Activated CD8-positive, alpha-beta memory T cell treated with anti-CD3 and anti-CD28 coated beads for 36 hours (primary cell): ENCODE measurements around the gene PRSS3. TPM values are rescaled to one million over a fixed set of nuclear protein-coding genes. Genes with fewer than 3 reads are reported as not detected.
"Not testable (repeated sequence)": the region's sequence is repeated elsewhere in the genome, so short reads cannot be mapped to it uniquely, and the experiment has no call there.

Experiments
- CTCF ChIA-PET: fragments of 350-600 bp; sonication (Branson Sonifier 250); formaldehyde crosslinking; loops from one replicate; lab custom pipeline; 2021; ENCODE audit warnings: antibody characterized with exemption; lab: Charles Lee
- POLR2A ChIA-PET: fragments of 350-600 bp; sonication (Branson Sonifier 250); formaldehyde crosslinking; loops from one replicate; lab custom pipeline; 2021; ENCODE audit warnings: antibody characterized with exemption; lab: Charles Lee
- total RNA-seq, 2 experiments: library from RNA; stranded (reverse); gene quantifications; one replicate each; pipeline ENCODE4 v1.2.3, GENCODE V29; 2021

PRSS3 gene
- 1 to 10 TPM in 1 of 2 experiments, not detected in 1; 1.3 TPM for total RNA-seq

DNA sequence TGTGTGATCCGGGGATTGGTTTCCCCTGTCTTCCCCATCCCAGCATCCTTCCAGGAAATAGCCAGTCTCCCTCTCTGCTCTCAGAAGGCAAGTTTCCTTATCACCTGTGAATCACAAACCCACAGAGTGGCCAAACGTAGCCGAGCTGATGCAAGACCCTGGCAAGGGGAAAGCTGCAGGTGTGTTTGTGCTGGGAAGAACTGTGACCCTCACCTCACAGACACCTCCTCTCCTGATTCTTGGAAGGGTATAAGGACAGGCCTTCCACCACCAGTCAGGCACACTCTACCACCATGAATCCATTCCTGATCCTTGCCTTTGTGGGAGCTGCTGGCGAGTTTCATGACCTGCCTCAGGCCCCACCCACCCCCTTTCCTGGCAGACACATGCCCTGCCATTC is at the start of gene PRSS3:
Gene PRSS3, plus strand, starts transcription at position 281 of the 400 bp plus-strand sequence. Its CDS starts 13 bp downstream, at position 294.
- POLR2A ChIA-PET = no interaction called here
- CTCF ChIA-PET = no interaction called here

DNA sequence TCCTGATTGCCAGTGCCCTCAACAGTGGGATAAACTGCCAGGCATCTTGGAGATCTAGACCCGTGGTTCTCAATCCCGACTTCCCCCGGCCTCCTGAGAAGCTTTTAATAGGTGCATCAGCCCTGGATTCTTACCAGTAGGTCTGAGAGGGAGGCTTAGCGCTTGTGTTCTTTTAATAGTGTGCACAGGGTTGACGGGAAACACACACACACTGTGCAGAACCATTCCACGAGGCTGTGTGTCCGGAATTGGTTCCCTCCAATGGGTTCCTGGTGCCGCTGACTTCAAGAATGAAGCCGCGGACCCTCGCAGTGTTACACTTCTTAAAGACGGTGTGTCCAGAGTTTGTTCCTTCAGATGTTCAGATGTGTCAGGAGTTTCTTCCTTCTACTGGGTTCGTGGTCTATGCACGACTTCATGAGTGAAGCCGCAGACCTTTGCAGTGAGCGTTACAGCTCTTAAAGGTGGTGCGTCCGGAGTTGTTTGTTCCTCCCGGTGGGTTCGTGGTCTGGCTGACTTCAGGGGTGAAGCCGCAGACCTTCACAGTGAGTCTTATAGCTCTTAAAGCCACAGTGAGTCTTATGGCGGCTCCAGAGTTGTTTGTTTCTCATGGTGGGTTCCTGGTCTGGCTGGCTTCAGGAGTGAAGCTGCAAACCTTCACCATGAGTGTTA is 46.6 kb upstream of the PRSS3 start:
- ChIA-PET POLR2A (interaction anchor here (1.1 kb wide), 1 partner anchor 69 kb away, joined by 20 read pairs; no protein-coding TSS in a partner anchor), CTCF (interaction anchor here (0.5 to 1.0 kb wide), 2 partner anchors 13 to 64 kb away, joined by 3 to 4 read pairs; no protein-coding TSS in a partner anchor)

DNA sequence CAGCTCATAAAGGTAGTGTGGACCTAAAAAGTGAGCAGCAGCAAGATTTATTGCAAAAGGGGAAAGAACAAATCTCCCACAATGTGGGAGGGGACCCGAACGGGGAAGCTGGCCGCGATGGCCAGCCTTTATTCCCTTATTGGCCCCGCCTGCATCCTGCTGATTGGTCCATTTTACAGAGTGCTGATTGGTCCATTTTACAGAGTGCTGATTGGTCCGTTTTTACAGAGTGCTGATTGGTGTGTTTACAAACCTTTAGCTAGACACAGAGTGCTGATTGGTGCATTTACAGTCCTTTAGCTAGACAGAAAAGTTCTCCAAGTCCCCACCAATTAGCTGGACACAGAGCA is 46.1 kb upstream of the PRSS3 start:
- CTCF ChIA-PET = interaction anchor here (0.5 to 1.0 kb wide), 2 partner anchors 13 to 64 kb away, joined by 3 to 4 read pairs; no protein-coding TSS in a partner anchor
- POLR2A ChIA-PET = interaction anchor here (1.1 kb wide), 1 partner anchor 69 kb away, joined by 20 read pairs; no protein-coding TSS in a partner anchor

DNA sequence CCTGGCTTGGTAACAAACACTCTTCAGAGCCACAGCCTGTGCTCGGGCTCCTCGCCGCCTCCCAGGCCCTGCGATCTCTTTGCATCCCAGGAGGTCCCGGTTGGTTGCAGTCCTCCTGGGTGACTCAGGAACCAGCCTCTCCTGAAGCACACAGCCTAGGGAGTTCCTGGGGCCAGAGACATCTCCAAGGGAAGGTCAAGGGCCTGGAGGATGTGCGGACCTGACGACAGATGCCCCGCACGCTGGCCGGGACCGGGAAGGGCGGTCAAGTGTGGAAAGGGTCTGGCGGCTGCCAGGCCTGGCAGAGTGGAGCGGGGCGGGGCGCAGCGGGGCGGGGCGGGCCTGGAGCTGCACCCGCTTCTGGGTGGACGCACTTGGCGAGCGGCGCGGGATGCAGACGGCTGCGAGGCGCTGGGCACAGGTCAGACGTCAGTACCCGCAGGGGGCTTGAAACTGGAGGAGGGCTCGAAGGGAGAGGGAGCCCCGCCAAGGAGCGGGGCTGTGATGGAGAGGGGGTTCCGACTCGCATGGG is 45.0 kb upstream of the PRSS3 start:
- ChIA-PET CTCF (no interaction called here), POLR2A (no interaction called here)

DNA sequence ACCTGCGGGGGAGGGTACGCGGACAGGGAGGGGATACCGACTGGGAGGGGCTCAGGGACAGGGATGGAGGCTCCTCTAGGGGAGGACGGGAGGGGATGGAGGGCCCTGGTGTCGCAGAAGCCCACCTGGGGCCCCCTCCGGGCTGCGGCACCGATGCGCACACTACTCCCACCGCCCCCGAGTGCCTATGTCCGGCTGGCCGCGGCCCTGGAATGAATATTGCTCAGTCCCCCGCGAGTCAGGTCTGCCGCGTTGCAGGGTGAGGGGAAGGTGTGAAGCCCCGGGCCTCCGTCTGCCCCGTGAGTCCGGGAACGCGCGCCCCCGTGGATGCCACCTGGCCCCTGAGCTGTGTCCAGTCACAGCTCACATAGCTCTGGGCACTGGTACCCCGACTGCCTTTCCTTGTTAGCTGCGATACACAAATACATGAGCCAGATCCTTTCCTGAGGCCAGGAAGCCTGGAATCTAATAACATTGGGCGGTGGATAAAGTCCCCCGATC is 44.5 kb upstream of the PRSS3 start:
- ChIA-PET POLR2A (no interaction called here), CTCF (no interaction called here)

DNA sequence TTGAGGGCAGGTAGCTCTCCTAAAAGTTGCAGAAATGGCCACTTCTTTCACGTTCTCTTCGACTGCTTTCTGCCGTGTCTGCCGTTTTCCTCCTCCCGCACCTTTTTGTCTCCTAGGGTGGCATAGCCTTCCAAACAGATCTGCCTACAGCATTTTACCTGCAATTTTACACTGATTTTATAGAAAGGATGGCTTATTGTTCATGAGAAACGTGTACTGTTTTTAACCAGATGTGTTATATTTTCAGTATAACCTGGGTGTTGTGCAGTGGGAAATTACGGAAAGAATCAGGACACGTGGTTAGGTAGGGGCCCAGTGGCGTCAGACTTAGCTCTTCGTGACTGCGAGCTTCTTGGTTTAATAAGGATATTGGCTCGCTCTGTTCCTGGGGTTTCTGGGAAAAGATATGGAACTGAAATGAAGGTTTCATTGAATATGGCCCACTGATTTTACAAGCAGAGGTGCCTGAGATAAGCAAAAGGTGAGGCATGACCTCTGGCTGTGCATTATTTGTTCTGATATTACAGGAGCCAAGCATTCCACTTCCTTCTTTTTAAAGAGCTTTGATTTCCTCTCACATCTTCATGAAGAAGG is 43.7 kb upstream of the PRSS3 start:
- CTCF ChIA-PET = no interaction called here
- POLR2A ChIA-PET = no interaction called here

DNA sequence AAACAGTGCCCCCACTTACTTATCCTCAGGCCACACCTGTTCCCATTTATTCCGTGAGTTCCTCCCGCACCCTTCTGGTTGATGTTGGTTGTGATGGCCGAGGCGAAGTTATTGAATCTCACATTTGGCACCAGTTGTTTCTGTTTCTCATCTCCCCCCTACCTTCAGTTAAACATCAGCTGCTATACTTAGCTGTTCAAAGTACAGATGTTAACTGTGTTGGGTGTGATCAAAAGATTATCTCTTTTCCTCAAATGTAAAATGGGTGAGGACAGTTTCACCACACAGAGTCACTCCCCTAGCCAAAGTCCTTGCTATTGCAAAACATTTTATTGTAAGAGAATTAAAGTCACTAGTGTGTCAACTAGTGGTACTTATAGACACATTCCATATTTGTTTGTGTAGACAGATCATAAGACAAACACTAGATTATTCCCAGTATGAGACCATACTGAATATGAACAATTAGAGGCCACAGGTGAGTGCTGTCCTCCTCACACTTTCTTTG is 43.2 kb upstream of the PRSS3 start:
- ChIA-PET CTCF (no interaction called here), POLR2A (no interaction called here)

DNA sequence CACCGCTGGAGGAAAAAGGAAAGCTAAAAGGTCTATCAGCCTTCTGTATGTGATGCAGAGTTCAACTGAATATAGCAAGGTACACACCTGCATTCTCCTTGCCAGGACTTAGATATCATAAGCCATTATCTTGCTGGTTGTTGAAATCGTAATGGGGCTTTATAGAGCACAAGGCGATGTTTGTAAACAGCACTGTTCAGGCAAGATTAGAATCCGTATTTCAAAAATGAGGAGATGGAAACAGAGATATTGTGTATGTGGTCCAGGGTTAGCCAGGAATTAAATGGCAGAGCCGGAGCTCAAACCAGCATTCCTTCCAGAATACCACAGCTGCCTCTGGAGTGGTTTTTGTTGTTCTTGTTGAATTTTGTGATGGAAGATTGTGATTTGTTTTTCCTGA is 42.6 kb upstream of the PRSS3 start:
- CTCF ChIA-PET = interaction anchor here (0.6 kb wide), 1 partner anchor 15 kb away, joined by 3 read pairs; no protein-coding TSS in a partner anchor
- POLR2A ChIA-PET = not testable (repeated sequence)

DNA sequence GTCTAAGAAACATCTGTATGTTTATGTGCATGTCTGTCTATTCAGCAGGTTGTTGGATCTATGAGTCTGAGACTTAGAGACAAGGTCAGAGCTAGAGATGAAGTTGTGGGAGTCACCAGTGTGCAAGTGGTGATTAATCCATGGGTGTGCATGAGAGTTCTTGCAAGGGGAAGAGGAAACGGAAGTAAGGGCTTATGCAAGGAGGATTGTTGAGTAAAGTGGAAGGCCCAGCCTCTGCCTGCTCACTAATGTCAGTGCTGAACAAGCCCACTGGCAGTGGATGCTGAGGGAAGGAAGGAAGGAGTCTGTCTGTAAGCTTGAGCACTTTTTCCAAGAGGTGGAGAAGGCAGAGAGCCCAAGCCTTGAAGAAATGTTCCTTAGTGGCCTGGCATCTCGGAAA is 35.7 kb upstream of the PRSS3 start:
- CTCF ChIA-PET = not testable (repeated sequence)

DNA sequence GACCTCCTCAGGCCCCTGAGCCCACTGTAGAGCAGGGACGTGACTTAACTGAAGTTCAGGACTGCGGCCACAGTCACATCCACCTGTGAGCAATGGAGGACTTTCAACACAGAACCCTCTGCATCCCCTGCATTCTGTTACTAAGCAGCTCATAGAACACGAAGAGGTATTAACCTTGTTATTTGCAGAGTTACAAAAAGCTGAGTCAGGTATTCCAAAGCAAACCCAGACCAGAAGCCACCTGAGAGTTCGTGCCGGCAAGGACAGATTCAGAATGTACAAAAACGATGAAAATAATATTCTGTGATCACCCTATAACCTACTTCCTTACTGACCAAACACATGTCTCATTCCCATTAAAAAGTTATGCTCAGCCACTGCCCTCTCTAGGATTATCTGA is 33.0 kb upstream of the PRSS3 start:
- POLR2A ChIA-PET = interaction anchor here (0.6 kb wide), 1 partner anchor 61 kb away, joined by 3 read pairs; no protein-coding TSS in a partner anchor
- CTCF ChIA-PET = interaction anchor here (0.7 to 1.0 kb wide), 2 partner anchors 13 to 17 kb away, joined by 3 read pairs; no protein-coding TSS in a partner anchor

More for the DNA sequence above, 35.7 kb upstream of the PRSS3 start:
- POLR2A ChIA-PET = not testable (repeated sequence)

DNA sequence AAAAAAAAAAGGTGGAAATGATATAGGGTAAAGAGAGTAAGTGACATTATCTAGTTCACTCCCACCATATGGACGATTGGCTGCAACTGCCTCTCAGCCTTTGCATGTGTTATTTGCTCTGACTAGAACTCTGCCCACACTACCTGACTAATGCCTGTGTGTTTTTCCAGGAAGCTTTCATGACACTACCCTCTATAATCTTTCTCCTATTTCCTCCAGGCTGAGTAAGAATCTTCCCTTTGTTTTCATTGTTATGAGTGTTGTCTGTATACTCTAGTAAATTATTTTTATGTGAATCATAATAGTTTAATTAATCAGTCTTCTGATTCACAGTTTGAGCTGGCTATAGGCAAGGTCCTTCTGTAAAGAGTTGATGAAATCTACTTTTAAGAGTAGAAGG is 31.7 kb upstream of the PRSS3 start:
- POLR2A ChIA-PET = interaction anchor here (0.6 kb wide), 1 partner anchor 620 kb away, joined by 4 read pairs; no protein-coding TSS in a partner anchor
- CTCF ChIA-PET = not testable (repeated sequence)

DNA sequence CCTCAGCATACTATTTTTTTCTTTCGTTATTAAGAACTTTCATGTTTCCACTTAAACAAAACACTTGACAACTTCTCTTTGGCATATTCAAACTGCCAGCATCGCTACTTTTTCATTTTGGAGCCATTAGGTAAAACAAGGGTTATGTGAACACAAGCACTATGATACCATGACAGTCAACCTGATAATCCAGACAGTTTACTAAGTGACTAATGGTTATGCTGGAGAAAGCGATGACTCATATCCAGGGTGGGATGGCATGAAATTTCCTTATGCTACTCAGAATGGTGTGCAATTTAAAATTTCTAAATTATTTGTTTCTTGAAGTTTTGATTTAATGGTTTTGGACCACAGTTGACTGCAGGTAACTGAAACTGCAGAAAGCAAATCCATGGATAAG is 29.9 kb upstream of the PRSS3 start:
- POLR2A ChIA-PET = no interaction called here
- CTCF ChIA-PET = no interaction called here

DNA sequence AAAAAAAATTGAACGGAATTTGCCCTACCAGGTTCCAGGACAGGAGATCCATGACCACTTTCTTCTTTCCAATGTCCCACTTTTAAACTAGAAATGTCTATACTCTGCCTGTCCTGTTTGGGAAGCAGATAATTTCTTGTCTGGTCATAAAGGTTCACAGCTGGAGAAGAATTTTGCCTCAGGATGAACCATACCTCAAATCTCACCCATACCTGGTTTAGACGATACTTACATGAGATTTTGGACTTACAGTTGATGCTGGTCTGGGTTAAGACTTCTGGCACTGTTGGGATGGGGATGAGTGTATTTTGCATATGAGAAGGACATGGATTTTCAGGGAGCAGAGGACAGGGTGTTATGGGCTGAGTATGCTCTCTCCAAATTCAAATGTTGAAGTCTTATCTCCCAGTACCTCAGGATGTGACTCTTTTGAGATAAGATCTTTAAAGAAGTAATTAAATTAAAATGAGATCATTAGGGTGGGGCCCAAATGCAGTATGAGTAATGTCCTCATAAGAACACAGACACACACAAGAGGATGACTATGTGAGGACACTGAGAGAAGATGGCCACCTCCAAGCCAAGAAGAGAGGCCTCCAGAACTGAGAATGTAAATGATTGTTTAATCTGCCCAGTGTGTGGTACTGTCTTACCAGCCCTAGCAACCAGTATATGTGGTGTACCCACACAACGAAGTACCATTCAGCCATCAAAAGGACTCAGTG is 25.0 kb upstream of the PRSS3 start:
- CTCF ChIA-PET, POLR2A ChIA-PET: not testable (repeated sequence)

DNA sequence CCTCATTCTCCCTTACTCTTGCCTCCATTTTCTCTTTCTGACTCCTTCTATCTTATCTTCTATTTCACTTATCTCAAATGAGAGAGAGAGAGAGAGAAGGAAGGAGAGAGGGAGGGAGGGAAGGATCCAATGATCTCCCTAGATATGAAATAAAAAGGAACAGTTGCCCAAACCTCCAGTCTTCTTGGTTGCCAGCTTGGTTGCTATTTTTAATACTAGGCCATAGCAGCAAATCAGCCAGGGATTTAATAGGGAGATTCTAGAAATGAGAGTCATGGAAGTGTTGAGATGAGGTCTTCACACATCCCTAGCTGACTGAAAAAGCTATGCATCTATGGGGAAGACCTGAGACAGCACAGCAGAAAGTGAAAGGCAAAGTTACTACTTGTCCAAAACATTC is 22.2 kb upstream of the PRSS3 start:
- POLR2A ChIA-PET = not testable (repeated sequence)

DNA sequence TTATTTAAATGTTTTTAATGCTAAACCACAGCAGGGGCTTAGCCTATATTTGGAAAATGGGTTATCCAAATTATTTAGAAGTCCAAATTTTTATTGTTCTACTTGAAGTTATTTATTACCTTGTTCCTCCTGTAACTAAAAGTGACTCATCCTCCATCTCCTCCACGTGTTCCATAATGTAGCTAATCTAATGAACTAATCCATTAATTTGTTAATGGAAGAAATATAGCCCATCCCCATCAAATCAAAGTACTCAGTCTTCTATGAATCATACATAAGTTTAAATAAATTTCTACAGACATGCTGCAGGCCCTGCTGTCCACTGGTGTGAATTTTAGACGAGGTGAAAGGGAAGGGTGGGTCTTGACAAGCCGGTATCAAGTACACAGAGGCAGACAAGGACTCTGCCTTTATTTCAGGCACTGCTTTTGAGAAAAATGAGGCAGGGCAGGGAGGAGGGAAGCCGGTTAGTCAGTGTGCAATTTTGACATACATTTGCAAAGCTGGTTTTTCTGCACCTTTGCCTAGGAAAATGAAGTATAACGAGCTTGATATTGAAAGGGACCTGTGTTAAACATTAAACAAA is 21.2 kb upstream of the PRSS3 start:
- CTCF ChIA-PET, POLR2A ChIA-PET: not testable (repeated sequence)

More for the DNA sequence above, 22.2 kb upstream of the PRSS3 start:
- CTCF ChIA-PET = not testable (repeated sequence)

DNA sequence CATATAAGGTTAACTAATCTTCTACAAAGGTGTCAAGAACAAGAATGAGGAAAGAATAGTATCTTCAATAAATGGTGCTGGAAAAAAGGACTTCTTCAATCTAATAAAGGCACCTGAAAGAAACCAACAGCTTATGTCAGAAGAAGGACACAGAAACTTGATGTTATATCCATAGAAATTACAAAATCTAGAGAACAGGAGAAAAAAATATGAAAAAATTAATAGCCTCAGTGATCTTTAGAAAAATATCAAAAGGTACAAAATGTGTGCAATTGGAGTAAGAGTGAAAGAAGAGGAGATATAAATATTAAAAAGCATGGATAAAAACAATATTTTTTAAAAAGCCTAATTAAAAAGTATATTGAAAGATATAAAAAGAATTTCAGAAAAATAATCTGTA is 18.8 kb upstream of the PRSS3 start:
- POLR2A ChIA-PET = no interaction called here
- CTCF ChIA-PET = no interaction called here

DNA sequence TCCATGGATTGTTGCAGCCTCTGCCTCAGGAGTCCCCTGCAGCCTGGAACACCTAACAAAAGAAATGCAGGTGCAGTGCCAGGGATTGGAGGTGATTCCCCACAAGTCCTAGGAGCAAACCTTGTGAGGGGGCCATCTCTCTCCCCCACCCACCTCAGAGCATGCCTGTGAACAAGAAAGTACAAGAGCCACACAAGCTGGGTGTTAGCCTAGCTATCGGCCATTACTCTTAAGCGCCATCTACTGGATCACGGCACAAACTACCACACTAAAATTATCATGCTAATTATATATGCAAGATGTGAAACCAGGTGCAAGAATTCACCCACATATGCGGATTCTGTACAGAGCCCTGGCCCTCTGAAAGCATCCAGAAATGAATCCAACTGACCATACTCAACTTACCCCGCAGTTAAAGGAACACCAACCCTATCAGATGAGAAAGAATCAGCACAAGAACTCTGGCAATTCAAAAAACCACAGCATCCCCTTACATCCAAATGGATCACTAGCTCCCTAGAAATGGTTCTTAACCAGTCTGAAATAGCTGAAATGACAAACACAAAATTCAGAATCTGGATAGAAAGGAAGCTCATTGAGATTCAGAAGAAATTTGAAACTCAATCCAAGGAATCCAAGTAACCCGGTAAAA is 16.5 kb upstream of the PRSS3 start:
- POLR2A ChIA-PET = interaction anchor here (0.6 kb wide), 2 partner anchors 40 to 94 kb away, joined by 5 to 10 read pairs; no protein-coding TSS in a partner anchor
- CTCF ChIA-PET = interaction anchor here (0.6 to 2.4 kb wide), 8 partner anchors 9 to 156 kb away, joined by 3 to 17 read pairs (median 4); no protein-coding TSS in a partner anchor

DNA sequence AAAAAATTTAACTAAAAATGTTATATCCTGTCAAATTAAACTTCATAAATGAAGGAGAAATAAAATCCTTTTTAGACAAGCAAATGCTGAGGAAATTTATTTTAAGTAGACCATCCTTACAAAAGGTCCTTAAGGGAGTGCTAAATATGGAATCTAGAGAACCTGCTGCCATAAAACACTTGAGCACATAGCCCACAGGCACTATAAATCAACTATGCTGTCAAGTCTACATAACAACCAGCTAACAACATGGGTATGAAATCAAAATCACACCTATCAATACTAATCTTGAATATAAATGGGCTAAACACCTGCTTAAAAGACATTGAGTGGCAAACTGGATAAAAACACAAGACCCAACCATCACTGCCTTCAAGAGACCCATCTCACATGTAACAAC is 15.1 kb upstream of the PRSS3 start:
- POLR2A ChIA-PET = no interaction called here

More for the DNA sequence above, 15.1 kb upstream of the PRSS3 start:
- CTCF ChIA-PET = no interaction called here
